SK-N-MC (cell line): Measurements from ENCODE around the gene NDFIP1.

Experiments used
- EZH2 ChIP-seq: fragments of 200-600 bp; sonication (generic); IDR thresholded peaks from one replicate; pipeline ENCODE4 v1.6.1; 2017; ENCODE audit warnings: antibody characterized with exemption
- FOXP2 ChIP-seq: optimal IDR thresholded peaks from 2 replicates; pipeline ENCODE3; 2011; ENCODE audit warnings: mild to moderate bottlenecking, moderate library complexity; ENCODE audit not compliant: insufficient read depth; ENCODE audit errors: extremely low read length, control extremely low read depth

- TF ChIP-seq FOXP2 = no peak
- no peak for TF ChIP-seq EZH2
Measured at GRCh38 chr5:142122121-142122520, 13.5 kb downstream of the NDFIP1 start.
